ENCODE measurements around the gene TAF4.

GRCh38 chr20:61986762-61987321 lies 78.8 kb downstream of the TAF4 start:
- no peak for TF ChIP-seq BHLHE40 (IDR thresholded peaks at IDR 0.05; ENCODE audit: borderline replicate concordance)
- TF ChIP-seq ELF4 (IDR thresholded peaks at IDR 0.05), result no peak
- no peak for TF ChIP-seq PKNOX1 (IDR thresholded peaks at IDR 0.05)
- TF ChIP-seq ZNF384 (IDR thresholded peaks at IDR 0.05), result no peak
- no peak for TF ChIP-seq L3MBTL2 (conservative IDR thresholded peaks at IDR 0.05)
- TF ChIP-seq NFRKB (IDR thresholded peaks at IDR 0.05), result no peak
- TF ChIP-seq ARNT (IDR thresholded peaks at IDR 0.05), result no peak

Data from HEK293T (cell line).